Fibroblast of skin of left quadriceps (primary cell): ENCODE data around the gene TMEM184B.

ENCODE experiments used
- DNase-seq, 2 experiments: peaks; one replicate each; pipeline ENCODE4 v3.0.0-alpha.2; 2013; ENCODE audit warnings: low read depth in 2 of 2

Gene TMEM184B

DNA sequence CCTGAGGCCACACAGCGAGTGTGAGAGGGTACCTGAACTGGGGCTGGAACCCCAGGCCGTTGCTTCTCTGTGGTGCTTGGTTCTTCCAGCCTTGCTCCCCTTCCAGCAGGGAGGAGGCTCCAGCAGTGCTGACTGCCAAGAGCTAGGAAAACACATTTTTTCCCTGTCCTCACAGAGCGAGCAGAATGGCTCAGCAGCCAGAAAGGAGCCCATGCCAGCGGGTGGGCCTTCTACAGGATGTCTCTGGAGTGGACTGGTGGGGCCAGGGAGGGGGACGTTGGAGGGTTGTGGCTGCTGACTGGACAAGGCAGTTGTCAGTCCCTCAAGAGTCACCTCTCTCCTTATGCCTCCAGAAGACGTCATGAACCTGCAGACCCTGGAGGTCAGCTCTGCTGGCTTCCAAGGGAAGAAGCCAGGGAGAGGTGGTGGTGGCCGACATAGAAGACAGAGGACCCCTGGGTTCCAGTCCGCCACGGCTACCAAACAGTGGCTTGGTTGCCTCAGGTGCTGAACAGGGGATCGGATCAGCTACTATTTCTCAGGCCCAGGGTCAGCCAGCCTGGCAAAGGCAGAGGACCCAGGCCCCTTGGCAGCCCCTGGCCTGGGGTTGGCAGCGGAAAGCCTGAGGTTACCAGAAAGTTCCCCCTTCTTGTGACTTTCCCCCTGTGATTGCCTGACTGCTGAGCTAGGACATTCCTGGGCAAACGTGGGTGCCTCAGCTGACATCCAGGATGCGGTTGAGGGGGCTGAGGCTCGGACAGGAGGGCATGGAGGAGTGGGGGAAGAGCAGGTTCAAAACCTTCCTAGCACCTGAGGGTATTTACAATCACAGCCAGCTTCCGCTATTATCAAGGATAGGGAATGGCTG is 67.3 kb downstream of the TMEM184B start:
- DNase-seq, result peak; percentile 44 to 57

DNA sequence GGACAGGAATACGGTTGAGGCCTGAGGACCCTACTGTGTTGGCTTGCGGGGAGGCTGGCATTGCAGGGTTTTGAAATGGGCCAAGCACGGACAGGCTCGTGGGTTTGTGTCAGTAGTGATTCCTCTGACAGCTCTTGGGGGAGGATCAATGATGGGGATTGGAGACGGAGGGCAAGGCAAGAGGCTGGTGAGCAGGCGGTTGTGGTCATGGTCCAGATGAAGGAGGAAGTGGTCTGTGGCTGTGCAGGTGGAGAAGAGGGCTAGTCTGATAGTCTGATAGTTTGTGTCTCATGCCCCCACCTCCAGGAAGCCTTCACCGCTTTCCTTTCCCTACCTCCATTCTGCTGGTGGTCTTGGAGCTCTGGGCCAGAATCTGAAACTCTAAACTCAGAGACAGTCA is 68.0 kb downstream of the TMEM184B start:
- DNase-seq, result no peak

DNA sequence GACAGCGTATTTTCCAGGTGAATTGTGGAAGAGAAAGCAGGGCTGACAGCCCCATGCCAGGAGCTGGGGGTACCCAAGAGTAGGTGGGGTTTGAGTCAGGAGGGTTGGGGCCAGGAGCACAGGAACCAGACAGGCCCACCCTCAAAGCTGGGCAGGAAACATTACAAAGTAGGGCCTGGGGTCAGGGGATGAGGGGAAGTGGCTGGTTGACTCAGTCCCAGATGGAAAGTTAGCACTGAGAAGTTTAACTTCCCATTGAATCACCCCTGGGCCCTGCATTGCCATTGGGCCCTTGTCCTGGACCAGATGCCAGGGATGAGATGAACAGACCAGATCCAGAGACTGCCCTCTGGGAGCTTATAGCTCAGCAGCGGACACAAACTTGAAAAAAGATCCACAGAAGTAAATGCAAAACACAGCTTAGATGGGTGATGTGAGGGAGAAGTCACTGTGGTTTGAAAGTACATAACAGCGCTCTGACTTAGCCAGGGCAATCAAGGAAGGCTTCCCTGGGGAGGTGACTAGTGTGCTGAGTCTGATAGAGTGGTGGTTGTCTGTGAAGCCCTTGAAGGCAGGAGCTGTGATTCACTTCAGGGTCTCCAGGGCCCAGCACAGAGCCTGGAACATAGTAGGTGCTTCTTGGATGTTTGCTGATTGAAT is 68.8 kb downstream of the TMEM184B start:
- no peak for DNase-seq

DNA sequence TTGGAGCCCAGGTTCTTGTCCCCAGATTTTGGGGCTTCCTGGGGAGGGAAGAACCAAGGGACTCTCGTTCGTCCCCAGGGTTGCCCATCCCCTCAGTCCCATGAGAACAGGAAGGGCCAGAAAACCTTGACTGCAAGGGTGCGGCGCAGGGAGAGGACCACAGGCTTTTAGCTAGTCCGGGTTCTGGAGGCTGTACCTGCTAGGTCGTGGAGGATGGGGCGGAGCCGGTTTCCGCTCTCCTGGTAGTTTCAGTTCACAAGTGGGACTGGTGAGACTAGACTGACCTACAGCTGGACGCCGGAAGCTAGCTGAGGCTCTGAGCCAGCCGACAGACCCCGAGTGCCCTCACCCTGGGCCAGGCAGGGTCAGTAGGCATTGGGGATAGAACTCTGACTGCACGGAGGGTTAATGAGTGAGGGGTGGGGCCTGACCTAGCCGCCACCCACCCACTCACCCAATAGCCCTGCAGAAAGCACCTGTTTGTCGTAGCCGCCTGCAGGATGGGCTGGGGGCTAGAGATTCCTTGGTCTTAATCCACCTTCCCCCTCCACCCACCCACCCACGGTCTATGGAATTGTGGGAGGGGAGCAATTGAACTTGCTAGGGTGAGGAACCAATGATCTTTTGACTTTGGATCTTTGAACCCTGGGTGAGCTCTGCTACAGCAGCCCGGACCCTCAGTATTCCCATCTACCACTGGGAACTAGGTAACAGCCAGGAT is 69.6 kb downstream of the TMEM184B start:
- no peak for DNase-seq

DNA sequence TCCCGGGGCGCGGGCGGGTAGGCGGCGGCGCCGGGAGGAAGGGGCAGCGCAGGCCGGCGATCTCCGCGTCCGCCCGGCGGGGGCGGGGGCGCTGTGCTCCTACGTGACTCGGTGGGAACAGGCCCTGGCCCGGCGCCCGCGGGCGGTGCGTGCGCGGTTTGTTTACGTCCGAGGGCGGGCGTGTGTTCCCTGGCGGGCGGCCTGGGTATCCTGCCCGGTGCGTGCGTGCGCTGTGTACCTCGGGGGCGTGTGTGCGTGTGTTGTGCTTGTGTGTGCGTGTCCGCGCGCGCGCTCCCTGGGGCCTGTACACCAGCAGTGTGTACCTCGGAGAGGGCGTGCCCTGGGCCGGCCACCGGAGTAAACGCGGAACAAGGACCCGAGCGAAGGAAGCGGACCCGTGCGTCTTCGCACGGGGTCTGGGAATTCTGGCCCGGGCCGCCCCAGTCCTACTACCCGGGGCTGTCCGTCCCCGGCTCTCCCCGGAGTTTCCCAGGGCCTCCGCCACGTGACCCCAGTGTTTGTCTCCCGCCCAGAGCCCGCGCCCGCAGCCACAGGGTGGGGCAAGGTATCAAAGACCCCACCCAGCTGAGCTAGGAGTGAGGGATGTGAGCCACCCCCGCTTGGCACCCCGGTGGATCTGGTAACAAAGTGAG is 70.2 kb downstream of the TMEM184B start:
- DNase-seq, result peak; percentile 50 to 61

DNA sequence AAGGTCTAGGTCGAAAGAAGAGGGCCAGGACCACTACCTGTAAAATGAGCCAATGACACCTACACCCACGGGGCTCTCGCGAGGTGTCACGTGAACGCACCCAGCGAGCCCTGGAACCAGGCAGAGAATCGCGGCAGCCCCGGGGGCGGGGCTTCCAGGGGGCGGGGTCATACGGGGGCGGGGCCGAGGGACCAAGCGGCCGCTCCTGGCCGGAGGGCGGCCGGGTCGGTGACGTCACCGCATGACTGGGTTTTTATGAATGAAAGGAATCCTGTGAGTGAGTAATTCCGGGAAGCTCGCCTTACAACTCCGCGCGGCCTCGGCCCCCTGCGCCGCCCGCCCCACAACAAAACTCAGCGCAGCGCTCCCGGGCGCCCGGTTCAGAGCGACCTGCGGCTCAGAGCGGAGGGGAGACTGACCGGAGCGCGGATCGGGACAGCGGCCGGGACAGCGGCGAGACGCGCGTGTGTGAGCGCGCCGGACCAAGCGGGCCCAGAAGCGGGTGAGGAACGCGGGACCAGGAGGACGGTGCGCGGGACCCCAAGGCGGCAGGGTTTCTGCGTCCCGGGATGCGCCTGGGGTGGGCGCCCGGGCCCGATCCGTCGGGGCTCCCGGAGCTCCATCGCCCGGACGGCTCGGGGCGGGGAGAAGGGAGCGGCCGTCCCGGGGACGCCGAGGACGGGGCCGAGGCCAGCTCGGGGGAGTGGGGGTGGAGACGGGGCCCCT is 70.9 kb downstream of the TMEM184B start, which contains the start of gene MAFF:
Gene MAFF (plus strand): TSS at position 284 of the 726 bp plus-strand sequence. CDS start 11,860 bp downstream, outside the sequence.
- peak; percentile 93 to 94 for DNase-seq

DNA sequence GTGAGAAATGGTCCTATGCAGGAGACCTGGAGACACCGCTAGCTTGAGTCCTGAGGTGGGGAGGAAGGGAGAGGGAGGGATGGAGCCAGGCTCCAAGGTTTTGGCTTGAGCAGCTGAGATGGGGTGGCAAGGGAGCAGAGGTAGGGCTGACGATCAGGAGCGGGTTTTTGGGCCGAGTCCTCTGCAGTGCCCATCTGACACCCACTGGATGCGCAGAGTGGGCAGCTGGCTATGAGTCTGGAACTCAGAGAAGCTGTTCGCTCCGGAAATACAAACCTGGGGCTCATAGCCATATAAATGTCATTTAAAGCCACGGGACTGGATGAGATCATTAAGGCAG is 71.5 kb downstream of the TMEM184B start:
- DNase-seq, result no peak

DNA sequence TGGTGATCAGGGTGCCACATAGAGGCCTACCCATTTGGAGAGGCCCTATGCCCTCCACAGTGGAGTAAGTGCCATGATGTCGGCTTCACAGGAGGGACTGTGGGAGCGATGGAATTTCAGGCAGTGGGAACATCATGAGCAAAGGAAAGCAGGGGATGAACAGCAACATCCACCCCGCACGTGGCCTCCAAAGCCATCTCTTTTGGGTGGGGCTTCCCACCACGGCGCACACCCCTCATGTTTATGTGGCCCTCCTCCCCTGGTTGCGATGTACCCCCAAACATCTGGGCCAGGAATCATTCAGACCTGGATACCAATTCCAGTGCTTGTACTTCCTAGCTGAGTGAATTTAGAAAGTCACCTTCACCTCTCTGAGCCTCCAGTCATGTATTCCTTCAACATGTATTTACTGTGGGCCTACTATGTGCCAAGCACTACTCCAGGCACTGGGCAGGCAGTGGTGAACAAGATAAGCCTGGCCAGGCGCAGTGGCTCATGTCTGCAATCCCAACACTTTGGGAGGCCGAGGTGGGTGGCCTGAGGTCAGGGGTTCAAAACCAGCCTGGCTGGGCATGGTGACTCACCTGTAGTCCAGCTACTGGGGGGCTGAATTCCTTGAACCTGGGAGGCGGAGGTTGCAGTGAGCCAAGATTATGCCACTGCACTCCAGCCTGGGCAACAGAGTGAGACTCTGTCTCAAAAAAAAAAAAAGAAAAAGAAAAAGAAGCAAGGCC is 72.8 kb downstream of the TMEM184B start:
- DNase-seq, result no peak

DNA sequence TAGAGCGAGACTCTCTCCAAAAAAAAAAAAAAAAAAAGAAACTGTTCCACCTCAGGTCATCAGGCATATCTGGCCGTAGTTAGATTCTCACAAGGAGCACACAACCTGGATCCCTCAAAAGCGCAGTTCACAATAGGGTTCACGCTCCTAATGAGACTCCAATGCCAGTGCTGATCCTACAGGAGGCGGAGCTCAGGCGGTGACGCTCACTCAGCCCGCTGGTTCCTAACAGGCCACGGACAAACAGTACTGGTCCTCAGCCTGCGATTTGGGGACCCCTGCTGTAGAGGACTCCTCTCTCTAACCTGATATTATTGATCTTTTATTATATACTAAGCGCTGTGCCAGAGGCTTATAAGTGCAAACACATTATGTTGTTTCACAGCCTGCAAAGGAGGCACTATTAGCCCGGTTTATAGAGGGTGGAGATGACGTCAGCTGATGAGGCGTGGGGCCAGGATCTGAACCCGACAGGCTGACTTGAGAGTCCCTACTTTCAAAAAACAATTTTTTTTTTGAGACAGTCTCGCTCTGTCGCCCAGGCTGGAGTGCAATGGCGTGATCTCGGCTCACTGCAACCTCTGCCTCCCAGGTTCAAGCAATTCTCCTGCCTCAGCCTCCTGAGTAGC is 75.9 kb downstream of the TMEM184B start:
- DNase-seq, result no peak

DNA sequence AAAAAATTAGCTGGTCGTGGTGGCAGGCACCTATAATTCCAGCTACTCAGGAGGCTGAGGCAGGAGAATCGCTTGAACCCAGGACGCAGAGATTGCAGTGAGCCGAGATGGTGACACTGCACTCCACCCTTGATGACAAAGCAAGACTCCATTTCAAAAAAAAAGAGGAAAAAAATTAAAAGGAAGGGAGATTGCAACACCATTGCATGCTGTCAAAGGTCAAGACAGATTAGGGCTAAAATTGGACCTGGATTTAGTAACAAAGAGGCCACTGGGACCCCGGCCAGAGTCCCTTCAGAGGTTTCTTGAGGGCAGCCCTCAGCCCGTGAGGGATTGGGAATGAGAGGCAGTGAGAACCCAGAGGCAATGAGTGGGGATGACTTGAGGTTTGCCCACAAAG is 79.2 kb downstream of the TMEM184B start:
- DNase-seq, result no peak

DNA sequence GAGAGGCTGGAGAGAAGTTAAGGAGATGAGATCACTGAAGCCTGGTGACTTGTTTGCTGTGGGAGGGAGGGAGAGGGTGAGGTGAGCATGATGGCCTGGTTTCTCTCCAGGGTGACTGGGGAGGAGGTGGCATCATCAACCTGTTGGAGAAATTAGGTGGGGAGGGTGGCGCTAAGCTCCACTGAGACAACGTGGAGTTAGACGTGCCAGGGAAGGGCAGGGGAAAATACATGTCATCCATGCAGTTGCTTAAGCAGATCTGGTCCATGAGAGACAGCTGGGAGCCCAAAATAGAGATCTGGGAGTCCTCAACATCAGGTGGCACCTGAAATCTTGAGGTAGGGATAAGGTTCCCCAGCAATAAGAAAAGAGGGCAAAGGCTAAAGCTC is 80.3 kb downstream of the TMEM184B start:
- DNase-seq, result no peak

DNA sequence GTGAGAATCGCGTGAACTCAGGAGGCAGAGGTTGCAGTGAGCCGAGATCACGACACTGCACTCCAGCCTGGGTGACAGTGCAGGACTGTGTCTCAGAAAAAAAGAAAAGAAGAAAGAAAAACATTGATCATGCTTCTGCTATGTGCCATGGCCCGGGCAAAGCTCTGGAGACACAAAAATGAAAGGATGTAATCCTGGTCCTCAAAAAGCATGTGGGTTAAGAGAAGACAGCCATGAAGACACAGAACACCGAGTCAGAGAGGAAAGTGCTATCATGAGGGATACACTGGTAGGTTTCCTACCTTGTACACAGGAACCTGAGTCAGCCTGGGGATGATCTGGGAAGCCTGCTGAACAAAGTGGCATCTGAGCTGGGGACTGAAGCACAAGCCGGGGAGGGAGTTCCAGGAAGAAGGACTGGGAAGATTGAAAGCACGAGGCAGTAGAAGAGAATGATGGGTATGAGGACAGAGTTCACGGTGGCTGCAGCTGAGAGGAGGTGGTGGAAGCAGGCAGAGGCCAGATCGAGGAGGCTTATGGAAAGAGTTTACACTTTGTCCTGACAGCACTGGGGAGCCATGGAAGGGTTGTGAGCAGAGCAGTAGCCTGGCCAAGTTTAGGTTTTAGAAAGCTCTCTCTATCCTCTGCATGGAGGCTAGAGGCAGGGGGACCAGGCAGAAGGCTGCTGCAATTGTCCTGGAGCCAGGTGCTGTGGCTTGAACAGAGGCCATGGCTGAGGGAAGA is 80.9 kb downstream of the TMEM184B start:
- no peak for DNase-seq

DNA sequence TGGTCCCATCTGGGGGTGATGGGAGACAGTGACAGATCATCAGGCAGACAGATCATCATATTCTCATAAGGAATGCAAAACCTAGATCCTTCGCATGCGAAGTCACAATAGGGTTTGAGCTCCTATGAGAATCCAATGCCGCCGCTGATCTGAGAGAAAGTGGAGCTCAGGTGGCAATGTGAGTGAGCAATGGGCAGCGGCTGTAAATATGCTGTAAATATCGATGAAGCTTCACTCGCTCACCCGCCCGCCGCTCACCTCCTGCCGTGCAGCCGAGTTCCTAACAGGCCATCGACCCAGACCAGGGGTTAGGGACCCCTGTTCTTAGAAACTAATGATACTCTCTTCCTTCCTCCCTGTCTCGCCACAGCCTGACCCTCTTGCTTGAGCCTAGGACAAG is 81.8 kb downstream of the TMEM184B start:
- DNase-seq, result no peak

DNA sequence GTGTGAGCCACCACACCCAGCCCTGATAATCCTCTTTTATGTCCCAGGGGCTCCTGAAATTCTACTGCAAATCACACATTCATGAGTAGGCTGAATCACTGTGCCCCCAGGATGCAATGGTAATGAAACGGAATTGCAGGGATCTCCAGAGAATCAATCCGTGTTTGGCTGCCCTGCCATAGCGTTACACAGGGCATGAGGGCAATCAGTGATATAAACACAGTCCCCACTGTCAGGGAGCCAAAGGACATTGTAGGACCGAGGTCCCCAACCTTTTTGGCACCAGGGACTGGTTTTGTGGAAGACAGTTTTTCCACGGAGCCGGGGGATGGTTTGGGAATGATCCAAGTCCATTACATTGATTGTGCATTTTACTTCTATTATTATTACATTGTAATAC is 82.2 kb downstream of the TMEM184B start:
- no peak for DNase-seq

DNA sequence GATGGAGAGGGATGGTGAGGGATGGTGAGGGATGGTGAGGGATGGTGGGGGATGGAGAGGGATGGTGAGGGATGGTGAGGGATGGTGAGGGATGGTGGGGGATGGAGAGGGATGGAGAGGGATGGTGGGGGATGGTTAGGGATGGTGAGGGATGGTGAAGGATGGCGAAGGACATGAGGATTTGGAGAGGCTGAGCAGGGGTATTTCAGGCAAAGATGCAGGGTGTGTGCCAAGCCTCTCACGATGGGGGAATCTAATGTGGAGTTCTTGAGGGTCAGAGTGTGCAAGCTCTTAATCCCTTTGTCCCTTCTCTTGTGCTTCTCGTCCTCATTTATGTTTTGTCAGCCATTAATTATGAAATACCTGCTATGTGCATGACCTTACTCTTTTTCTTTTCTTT is 83.7 kb downstream of the TMEM184B start:
- no peak for DNase-seq

DNA sequence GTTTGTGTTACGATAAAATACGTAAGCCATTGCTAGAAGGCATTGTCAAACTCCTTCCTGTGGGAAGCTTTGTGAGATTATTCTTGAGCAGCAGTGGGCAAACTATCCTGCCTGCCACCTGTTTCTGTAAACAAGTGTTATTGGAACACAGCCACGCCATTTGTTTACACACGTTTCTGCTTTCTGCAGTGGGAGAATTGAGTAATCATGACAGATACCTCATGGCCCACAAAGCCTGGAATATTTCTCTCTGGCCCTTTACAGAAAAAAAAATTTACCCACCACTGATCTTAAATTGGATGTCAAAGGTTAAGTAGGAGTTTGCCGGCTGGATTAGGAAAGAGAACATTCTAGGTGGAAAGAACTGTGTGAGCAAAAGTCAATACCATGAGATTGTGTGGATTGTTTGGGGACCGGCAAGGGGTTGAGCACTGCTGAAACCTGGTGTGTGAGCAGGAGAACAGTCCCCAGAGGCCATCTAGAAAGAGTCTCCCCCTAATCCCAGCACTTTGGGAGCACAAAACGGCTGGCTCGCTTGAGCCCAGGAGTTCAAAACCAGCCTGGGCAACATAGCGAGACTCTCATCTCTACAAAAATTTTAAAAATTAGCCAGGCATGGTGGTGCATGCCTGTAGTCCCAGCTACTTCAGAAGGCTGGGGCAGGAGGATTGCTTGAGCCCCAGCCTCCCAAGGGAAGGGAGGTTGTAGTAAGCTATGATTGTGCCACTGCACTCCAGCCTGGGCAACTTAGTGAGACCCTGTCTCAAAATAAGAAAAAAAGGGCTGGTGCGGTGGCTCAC is 85.2 kb downstream of the TMEM184B start:
- DNase-seq, result no peak

DNA sequence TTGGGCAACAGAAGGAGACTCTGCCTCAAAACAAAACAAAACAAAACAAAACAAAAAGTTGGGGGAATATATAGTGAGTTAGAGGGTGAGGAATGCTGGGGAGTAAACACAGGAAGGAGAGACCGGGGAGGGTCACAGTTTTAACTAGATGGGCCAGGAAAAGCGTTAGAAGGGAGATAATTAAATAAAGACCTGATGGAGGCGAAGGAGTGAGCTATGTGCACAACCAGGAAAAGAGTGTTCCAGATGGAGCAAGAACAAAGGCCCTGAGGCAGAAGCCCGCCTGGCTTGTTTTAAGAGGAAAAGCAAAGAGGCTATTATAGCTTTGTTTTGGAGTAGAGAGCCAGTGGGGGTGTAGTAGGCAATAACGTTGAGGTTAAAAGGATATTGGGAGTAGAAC is 86.4 kb downstream of the TMEM184B start:
- no peak for DNase-seq

DNA sequence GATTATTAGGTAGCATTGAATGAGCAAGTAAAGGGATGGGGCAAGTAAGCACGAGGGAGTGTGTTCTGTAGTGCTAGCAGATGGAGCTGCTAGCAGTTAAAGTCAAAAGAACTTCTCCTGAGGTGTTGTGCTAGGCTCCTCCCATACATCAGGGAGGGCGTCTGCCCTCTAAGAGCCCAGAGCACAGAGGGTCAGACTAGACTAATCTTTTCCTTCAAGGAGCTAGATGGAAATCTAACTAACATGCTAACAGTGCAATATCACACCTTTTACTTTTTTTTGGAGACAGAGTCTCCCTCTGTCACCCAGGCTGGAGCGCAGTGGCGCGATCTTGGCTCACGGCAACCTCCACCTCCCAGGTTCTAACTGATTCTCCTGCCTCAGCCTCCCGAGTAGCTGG is 88.0 kb downstream of the TMEM184B start:
- no peak for DNase-seq
